Measurements from ENCODE around the gene PRKCQ. TPM values are rescaled to one million over a fixed set of nuclear protein-coding genes. Genes with fewer than 3 reads are reported as not detected.
A peak's percentile ranks its signal among the peaks of the same experiment; 100 is the strongest.

PRKCQ gene
- total RNA-seq, 4 donors from 2014 or later, result 0.21 to 0.30 TPM; not detected in 2

- no peak overlapping the region for H3K27ac ChIP-seq
- H3K9me3 ChIP-seq, result no peaks in the 10 kb centered on the region
- H3K27me3 ChIP-seq, result no peaks in the 10 kb centered on the region
- DNase-seq (ENCODE audit: low spot score in 2 of 2), result no peak
- no peaks in the 10 kb centered on the region for H3K4me1 ChIP-seq
- 71 to 73% methylated on average over 2 of the region's 2 CpGs for WGBS, 2 donors
- H3K4me3 ChIP-seq, result no peak overlapping the region
- no peak for TF ChIP-seq CTCF (IDR thresholded peaks at IDR 0.05)
- TF ChIP-seq POLR2A (IDR thresholded peaks at IDR 0.05), result no peak
- no peak for TF ChIP-seq EP300 (IDR thresholded peaks at IDR 0.05)
- H3K36me3 ChIP-seq, result no peaks in the 10 kb centered on the region
Measured at GRCh38 chr10:6558272-6558671, 21.8 kb downstream of the PRKCQ start.

- H3K4me1 ChIP-seq, result no peaks in the 10 kb centered on the region
- WGBS, 2 donors, result 74 to 75% methylated on average over 7 of the region's 7 CpGs
- no peaks in the 10 kb centered on the region for H3K36me3 ChIP-seq
- H3K9me3 ChIP-seq, result peaks cover 0 to 3% (median 0%) of the 10 kb centered on the region in 4 donors
- no peak overlapping the region for H3K27ac ChIP-seq
- TF ChIP-seq CTCF (IDR thresholded peaks at IDR 0.05) (no peak), EP300 (IDR thresholded peaks at IDR 0.05) (no peak), POLR2A (IDR thresholded peaks at IDR 0.05) (no peak)
- DNase-seq (ENCODE audit: low spot score in 2 of 2), result no peak
- no peaks in the 10 kb centered on the region for H3K27me3 ChIP-seq
- H3K4me3 ChIP-seq, result no peak overlapping the region
Measured at GRCh38 chr10:6553937-6554336, 26.1 kb downstream of the PRKCQ start.

- Histone ChIP-seq H3K4me3 (no peak overlapping the region), H3K27me3 (no peaks in the 10 kb centered on the region), H3K9me3 (no peaks in the 10 kb centered on the region), H3K27ac (peak overlapping the region in 1 of 4 donors; percentile 34), H3K36me3 (no peaks in the 10 kb centered on the region), H3K4me1 (no peaks in the 10 kb centered on the region)
- WGBS, 2 donors, result 46 to 63% methylated on average over 9 of the region's 9 CpGs
- DNase-seq (ENCODE audit: low spot score in 2 of 2), result no peak
- TF ChIP-seq EP300 (IDR thresholded peaks at IDR 0.05) (no peak), CTCF (IDR thresholded peaks at IDR 0.05) (no peak), POLR2A (IDR thresholded peaks at IDR 0.05) (no peak)
Measured at GRCh38 chr10:6543431-6544005, 36.6 kb downstream of the PRKCQ start.

DNA sequence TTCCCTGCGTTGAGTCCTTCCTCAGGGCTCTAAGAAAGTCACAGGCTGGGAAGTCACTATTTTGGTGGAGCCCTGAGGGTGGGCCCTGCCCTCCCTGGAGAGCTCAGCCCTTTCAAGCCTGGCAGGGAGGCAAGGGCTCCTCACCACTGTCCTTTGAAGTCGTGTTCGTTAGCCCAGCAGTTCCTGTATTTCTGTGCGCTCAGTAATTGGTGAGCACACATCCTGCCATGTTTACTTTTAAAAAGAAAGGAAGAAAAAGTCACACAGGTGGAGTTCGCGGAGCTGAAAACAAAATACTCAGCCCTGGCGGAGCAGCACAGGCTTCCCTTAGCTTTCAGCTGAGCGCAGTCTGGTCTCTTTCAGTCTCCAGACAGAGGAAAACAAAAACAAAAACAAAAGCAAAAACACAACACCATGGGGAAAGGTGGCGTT, 37.1 kb downstream of the PRKCQ start:
- Histone ChIP-seq H3K4me1 (no peaks in the 10 kb centered on the region), H3K4me3 (no peak overlapping the region), H3K36me3 (no peaks in the 10 kb centered on the region), H3K27me3 (no peaks in the 10 kb centered on the region), H3K9me3 (no peaks in the 10 kb centered on the region), H3K27ac (no peak overlapping the region)
- no peak for TF ChIP-seq EP300 (IDR thresholded peaks at IDR 0.05)
- no peak for TF ChIP-seq CTCF (IDR thresholded peaks at IDR 0.05)
- no peak for TF ChIP-seq POLR2A (IDR thresholded peaks at IDR 0.05)
- no peak for DNase-seq (ENCODE audit: low spot score in 2 of 2)
- 30 to 31% methylated on average over 9 of the region's 9 CpGs for WGBS, 2 donors

GRCh38 chr10:6539833-6540232, 40.2 kb downstream of the PRKCQ start:
- Histone ChIP-seq H3K27me3 (no peaks in the 10 kb centered on the region), H3K4me1 (no peaks in the 10 kb centered on the region), H3K9me3 (no peaks in the 10 kb centered on the region), H3K36me3 (no peaks in the 10 kb centered on the region), H3K27ac (no peak overlapping the region), H3K4me3 (no peak overlapping the region)
- TF ChIP-seq EP300 (IDR thresholded peaks at IDR 0.05), result no peak
- no peak for TF ChIP-seq CTCF (IDR thresholded peaks at IDR 0.05)
- TF ChIP-seq POLR2A (IDR thresholded peaks at IDR 0.05), result no peak
- no peak for DNase-seq (ENCODE audit: low spot score in 2 of 2)

Data from tibial nerve (tissue), 4 donors.